ENCODE results near the gene P4HA1.
"Not testable (repeated sequence)": the region's sequence is repeated elsewhere in the genome, so short reads cannot be mapped to it uniquely, and the experiment has no call there.

Gene P4HA1

DNA sequence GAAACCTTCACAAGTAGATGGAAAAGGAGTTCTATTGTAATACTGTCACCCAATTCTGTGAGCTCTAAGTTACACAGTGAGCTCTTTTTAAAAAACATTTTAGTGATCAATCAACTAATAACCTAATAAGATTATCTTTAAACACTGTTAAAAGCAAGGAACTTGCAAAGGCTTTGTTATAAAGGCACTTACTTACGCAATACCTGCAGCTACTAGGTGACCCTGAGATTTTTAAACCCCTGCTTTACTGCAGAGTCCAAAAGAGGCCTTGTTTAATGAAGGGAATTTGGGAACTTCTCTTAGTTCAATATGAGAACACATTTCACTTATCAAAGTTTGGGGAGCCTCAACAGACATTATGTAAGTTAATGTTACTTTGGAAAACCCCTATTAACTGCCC, 53.3 kb downstream of the P4HA1 start:
- DNase-seq (ENCODE audit: low read depth) = no peak

DNA sequence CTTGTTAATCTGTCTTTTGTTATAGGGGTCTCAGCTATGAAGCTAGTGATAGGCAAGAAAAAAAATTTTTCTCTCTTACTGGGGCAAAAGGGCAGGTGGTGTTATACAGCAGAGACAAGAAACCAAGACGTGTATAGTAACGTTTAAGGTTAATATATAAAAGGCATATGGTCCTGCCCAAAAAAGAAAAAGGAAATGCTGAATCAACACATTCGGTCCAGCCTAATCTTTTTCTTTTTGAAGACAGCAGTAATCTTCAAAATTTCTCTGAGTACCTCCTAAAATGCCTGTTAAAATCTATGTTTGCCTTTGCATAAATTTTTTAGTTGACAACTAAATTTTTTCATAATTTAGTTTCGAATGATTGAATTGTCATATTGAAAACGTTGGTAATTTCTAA, 54.5 kb downstream of the P4HA1 start:
- no peak for DNase-seq (ENCODE audit: low read depth)

DNA sequence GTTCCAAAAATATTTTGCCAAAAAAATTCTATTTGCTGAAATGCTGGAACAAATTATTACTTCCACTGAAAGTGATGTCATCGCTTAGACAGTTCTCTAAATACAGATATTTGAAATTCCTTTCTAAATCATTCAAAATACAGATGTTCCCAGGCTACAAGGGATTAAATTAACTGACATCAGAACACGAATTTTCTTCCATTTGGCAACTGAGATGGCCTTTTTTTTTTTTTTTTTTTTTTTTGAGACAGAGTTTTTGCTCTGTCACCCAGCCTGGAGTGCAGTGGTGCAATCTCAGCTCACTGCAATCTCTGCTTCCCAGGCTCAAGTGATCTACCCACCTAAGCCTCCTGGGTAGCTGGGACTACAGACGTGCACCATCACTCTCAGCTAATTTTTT, 57.0 kb downstream of the P4HA1 start:
- peak; percentile 84 for DNase-seq (ENCODE audit: low read depth)

DNA sequence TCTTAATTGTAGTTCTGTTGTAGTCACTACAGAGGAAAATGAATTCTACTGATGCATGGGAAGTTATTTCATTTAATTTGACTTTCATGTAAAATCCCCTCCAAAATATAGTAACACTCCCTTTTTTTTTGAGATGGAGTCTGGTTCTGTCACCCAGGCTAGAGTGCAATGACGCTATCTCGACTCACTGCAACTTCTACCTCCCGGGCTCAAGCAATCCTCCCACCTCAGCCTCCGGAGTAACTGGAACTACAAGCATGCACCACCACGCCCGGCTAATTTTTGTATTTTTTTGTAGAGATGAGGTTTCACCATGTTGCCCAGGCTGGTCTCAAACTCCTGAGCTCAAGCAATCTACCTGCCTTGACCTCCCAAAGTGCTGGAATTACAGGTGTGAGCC, 60.4 kb downstream of the P4HA1 start:
- DNase-seq (ENCODE audit: low read depth) = not testable (repeated sequence)

DNA sequence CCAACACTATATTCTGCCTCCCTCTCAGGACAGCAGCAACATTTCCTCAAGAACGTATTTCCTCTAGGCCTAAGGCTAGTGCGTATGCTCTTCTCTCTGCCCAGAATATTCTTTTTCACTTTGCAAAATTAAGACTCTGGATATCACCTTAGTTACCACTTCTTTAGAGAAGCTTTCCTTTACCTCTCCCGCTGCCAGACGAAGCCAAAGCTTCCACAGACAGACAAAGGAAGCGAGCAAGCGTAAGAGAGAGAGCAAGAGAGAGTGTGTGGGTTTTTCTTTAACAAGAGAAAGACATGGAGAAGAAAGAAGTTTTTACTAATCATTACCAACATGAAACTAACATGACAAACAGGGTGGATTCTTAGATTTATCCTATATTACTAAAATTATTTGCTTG, 64.1 kb downstream of the P4HA1 start:
- DNase-seq (ENCODE audit: low read depth) = no peak

DNA sequence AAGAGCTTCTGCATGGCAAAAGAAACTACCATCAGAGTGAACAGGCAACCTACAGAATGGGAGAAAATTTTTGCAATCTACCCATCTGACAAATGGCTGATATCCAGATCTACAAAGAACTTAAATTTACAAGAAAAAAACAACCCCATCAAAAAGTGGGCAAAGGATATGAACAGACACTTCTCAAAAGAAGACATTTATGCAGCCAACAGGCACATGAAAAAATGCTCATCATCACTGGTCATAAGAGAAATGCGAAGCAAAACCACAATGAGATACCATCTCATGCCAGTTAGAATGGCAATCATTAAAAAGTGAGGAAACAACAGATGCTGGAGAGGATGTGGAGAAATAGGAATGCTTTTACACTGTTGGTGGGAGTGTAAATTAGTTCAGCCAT, 70.0 kb downstream of the P4HA1 start:
- DNase-seq (ENCODE audit: low read depth) = not testable (repeated sequence)

DNA sequence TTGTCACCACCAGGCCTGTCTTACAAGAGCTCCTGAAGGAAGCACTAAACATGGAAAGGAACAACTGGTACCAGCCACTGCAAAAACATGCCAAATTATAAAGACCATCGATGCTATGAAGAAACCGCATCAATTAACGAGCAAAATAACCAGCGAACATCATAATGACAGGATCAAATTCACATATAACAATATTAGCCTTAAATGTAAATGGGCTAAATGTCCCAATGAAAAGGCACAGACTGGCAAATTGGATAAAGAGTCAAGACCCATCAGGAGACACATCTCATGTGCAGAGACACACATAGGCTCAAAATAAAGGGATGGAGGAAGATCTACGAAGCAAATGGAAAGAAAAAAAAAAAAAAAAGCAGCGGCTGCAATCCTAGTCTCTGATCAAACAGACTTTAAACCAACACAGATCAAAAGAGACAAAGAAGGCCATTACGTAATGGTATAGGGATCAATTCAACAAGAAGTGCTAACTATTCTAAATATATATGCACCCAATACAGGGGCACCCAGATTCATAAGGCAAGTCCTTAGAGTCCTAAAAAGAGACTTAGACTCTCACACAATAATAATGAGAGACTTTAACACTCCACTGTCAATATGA, 73.1 kb downstream of the P4HA1 start:
- DNase-seq (ENCODE audit: low read depth) = not testable (repeated sequence)

DNA sequence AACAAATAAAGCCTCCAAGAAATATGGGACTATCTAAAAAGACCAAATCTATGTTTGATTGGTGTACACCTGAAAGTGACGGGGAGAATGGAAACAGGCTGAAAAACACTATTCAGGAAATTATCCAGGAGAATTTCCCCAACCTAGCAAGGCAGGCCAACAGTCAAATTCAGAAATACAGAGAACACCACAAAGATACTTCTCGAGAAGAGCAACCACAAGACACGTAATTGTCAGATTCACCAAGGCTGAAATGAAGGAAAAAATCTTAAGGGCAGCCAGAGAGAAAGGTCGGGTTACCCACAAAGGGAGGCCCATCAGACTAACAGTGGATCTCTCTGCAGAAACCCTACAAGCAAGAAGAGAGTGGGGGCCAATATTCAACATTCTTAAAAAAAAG, 73.7 kb downstream of the P4HA1 start:
- not testable (repeated sequence) for DNase-seq (ENCODE audit: low read depth)

DNA sequence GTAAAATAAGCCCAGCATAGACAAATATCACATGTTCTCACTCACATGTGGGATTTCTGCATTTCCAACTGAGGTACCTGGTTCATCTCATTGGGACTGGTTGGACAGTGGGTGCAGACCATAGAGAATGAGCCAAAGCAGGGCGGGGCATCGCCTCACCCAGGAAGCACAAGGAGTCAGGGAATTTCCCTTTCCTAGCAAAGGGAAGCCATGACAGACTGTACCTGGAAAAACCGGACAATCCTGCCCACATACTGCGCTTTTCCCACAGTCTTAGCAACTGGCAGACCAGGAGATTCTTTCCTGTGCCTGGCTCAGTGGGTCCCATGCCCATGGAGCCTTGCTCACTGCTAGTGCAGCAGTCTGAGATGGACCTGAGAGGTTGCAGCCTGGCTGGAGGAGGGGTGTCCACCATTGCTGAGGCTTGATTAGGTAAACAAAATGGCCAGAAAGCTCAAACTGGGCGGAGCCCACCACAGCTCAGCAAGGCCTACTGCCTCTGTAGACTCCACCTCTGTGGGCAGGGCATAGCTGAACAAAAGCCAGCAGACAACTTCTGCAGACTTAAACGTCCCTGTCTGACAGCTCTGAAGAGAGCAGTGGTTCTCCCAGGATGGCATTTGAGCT, 75.0 kb downstream of the P4HA1 start:
- not testable (repeated sequence) for DNase-seq (ENCODE audit: low read depth)

DNA sequence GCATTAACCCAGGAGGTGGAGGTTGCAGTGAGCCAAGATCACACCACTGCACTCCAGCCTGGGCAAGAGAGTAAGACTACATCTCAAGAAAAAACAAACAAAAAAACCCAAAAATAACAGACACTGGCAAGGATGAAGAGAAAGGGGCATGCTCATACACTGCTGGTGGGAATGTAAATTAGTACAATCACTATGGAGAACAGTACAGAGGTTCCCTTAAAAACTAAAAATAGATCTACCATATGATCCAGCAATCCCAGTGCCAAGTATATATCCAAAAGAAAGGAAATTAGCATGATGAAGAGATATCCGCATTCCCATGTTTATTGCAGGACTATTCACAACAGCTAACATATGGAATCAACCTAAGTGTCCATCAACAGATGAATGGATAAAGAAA, 75.6 kb downstream of the P4HA1 start:
- no peak for DNase-seq (ENCODE audit: low read depth)

DNA sequence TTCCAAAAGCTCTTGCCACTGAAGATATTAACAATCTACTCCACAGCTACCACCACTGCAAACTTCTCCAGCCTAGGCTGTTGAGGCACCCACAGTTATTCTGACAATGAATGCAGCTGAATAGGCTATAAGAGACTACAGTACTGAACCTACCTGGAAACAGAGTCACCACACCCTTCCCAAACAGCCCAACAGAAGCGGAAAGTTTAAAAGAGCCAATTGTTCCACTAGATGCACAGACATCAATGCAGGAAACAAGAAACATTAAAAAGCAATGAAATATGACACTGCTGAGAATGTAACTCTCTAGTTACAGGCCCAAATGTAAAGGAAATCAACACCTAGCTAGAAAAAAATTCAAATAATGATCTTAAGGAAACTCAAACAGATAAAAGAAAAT, 77.6 kb downstream of the P4HA1 start:
- DNase-seq (ENCODE audit: low read depth) = no peak

DNA sequence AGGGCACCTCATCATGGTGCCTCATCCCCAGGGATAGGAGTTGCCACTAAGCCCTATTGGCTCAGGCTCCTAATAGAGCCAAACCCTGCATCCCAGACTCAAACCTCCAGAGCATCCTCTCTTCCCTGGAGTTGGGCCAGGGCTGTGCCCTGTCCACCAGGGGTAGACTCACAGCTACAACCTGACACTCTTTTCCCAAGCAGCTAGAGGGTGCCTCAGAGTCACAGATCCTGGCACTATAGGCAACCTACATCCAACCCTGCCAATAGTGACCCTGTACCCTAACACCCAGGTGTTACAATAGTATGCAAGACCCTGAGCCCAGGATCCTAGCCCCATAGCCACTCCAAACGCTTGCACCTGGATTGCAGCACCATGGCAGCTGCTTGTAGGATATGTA, 78.0 kb downstream of the P4HA1 start:
- no peak for DNase-seq (ENCODE audit: low read depth)

DNA sequence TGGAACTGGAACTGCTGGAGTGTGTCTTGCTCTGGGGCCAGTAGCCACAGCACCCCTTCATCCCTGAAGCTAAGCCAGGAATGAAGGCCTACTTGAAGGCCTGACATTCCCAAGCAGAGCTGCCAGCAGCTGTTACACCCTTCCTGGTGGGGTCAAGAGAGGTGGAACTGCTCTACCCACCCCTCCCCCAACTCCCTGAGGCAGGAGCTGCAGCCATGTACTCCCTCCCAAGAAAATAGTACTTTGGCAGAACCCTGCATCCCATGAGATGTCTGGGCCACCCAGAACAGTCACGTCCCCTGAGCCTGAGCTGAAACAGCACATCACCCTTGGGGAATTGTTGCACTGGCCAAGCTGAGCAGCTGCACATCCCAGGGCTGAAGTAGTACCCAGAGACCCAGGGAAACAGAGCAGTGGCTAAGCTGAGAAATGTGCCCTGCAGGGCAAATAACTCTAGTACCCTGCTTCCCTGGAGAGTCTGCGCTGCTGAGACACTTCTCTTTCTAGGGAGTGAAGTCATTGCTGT, 78.6 kb downstream of the P4HA1 start:
- no peak for DNase-seq (ENCODE audit: low read depth)

DNA sequence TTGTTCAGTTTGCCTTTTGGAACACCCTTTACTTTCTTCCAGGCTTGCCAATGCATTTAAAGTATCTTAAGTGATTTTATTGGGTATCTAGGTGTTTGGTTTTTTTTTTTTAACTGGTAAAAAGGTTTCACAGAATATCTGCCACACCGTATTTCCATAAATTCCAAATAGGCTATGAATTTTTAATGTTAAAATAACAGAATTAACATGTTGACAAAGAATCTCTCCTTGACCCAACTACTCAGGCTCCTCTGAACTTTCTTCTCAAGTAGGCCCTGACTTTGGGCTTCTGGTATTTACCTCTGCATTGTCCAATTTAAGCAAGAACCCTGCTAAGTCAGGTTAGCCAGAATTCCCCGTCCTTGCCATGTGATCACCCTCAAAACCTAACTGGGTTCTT, 80.9 kb downstream of the P4HA1 start:
- DNase-seq (ENCODE audit: low read depth) = no peak

DNA sequence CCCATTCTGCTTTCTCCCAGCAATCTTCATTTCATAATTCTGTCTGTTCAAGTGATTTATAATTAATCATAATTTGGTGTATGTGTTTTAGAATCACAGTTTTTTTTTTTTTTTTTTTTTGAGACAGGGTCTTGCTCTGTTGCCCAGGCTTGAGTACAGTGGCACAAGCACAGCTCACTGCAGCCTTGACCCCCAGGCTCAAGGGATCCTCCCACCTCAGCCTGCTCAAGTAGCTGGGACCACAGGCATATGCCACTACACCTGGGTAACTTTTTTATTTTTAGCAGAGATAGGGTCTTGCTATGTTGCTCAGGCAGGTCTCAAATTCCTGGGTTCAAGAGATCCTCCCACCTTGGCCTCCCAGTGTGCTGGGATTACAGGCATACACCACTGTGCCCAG, 92.8 kb downstream of the P4HA1 start:
- no peak for DNase-seq (ENCODE audit: low read depth)

DNA sequence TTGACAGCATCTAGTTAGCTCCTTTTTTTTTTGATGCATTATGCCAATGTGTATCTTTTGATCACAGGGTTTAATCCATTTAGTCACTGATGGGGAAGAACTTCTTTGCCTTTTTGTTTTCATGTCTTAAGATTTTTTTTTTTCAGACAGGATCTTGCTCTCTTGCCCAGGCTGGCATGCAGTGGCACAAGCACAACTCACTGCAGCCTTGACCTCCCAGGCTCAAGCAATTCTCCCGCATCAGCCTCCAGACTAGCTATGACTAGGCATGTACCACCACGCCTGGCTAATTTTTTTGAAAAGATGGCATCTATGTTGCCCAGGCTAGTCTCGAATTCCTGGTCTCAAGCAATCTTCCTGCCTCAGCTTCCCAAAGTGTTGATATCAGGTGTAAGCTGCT, 95.7 kb downstream of the P4HA1 start:
- no peak for DNase-seq (ENCODE audit: low read depth)

DNA sequence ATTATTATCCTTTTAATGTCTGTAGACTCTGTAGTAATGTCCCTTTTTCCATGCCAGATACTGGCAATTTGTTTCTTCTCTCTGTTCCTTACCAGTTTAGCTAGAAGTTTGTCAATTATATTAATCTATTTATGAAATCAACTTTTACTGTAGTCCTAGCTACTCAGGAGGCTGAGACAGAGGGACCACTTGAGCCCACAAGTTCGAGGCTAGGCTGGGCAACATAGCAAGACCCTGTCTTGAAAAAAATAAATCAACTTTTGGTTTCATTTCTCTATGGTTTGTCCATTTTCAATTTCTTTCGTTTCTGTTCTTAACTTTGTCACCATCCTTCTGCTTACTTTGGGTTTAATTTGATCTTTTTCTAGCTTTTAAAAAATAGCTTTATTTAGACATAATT, 99.6 kb downstream of the P4HA1 start:
- no peak for DNase-seq (ENCODE audit: low read depth)

DNA sequence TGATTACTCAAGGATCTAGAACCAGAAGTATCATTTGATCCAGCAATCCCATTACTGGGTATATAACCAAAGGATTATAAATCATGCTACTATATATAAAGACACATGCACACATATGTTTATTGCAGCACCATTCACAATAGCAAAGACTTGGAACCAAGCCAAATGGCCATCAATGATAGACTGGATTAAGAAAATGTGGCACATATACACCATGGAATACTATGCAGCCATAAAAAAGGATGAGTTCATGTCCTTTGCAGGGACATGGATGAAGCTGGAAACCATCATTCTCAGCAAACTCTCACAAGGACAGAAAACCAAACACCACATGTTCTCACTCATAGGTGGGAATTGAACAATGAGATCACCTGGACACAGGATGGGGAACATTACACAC, 101.2 kb downstream of the P4HA1 start:
- not testable (repeated sequence) for DNase-seq (ENCODE audit: low read depth)

DNA sequence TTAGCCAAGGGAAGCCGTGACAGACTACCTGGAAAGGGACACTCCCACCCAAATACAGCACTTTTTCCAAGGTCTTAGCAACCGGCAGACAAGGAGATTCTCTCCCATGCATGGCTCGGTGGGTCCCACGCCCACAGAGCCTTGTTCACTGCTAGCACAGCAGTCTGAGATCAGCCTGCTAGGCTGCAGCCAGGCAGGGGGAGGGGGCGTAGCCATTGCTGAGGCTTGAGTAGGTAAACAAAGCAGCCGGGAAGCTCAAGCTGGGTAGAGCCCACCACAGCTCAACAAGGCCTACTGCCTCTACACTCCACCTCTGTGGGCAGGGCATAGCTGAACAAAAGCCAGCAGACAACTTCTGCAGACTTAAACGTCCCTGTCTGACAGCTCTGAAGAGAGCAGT, 106.9 kb downstream of the P4HA1 start:
- DNase-seq (ENCODE audit: low read depth) = not testable (repeated sequence)

DNA sequence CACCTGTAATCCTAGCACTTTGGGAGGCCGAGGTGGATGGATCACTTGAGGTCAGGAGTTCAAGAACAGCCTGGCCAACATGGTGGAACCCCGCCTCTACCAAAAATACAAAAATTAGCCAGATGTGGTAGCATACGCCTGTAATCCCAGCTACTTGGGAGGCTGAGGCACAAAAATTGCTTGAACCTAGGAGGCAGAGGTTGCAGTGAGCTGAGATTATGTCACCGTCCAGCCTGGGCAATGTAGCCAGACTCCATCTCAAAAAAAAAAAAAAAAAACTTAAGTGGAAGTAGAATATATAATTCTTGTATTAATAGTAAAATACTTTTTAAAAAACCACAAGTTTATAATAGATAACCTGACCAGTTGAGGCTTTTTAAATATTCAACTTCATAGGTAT, 112.0 kb downstream of the P4HA1 start:
- not testable (repeated sequence) for DNase-seq (ENCODE audit: low read depth)

DNA sequence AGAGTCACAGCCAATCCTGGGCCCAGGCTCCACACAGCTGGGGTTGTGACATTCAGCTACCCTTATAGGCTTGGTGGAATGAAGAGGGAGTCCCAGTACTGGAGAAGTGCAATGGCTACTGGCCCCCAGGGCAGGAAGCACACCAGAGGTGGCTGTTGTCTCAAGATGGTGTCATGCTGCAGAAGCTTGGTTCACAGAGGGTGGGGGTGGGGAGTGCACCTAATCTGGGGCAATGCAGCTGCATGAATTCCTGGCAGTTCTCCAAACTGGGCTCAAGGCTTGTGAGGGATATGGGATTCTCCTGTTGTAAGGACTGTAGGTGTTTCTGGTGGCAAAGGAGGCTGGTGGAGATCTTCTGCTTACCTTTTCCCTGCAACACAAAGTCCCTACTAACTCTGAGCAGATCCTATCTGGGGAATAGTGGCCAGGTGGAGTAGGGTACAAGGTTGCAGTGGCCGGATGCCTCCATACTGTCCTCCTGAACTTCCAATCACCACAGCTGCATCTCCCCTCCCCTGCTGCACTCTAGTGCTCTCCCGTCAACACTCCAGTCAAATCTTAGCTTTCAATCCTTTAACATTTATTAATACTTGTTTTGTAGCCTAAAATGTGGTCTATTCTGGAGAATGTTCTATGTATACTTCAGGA, 114.7 kb downstream of the P4HA1 start:
- no peak for DNase-seq (ENCODE audit: low read depth)

DNA sequence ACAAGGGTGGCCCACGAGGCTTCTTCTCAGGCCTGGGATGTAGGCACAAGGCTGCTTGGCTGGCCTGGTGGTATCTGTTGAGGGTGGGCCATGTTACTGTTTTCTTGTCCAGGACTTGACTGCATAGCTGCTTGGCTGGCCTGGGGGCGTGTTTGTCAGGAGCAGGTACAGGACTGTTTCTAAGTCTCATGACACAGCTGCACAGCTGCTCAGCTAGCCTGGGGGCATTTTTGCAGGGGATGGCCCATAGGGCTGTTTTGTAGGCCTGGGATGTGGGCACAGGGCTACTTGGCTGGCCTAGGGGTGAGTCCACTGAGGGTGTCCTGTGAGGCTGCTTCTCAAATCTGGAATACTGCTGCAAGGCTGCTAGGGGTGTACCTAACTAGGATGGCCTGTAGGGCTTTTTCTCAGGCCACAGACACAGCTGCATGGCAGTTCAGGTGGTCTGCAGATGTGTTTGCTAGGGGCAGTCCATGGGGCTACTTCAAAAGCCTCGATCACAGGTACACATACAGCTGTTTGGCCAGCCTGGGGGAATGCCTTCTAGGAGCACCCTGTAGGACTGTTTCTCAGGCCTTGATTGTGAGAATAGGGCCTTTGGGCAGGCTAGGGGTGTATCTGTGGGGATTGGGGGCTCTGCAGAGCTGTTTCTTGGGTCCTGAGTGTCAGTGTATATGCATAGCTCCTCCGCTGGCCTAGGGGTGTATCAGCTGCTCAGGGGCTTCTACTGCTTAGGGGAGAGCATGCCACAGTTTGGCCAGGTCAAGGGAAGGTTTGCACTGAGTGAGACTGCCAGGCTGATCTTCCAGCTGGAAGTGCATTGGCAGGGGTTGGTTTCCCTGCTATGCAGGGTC, 115.4 kb downstream of the P4HA1 start:
- no peak for DNase-seq (ENCODE audit: low read depth)

DNA sequence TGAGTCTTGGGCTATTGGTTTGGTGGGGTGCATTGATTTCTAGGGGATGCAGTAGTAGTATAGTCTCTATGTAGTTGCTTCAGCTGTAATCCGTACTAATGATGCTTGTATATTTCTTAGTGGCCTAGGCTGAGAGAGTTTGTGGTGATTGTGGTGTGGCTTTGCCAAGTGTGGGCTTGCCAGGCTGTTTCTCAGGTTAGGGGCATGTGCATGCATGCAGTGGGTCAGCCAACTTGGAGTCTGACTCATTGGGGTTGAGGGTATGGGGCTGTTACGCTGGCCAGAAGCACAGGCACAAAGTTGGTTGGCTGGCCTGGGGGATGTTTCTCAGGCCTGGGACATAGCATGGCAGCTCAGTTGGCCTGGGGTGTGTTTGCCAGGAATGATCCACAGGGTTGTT, 116.3 kb downstream of the P4HA1 start:
- DNase-seq (ENCODE audit: low read depth) = no peak

Data from GM04504 (cell line).